GM12892 (cell line): ENCODE measurements around the gene EVI5L.

Source experiments
- POLR2A ChIP-seq: IDR thresholded peaks from 2 replicates; pipeline ENCODE4 v1.6.1; 2011; ENCODE audit warnings: low read depth, low read length, control low read depth
- POLR2AphosphoS5 ChIP-seq: IDR thresholded peaks from 2 replicates; pipeline ENCODE4 v1.6.1; 2011; ENCODE audit warnings: low read depth, low read length, control low read depth
- TAF1 ChIP-seq: IDR thresholded peaks from 2 replicates; pipeline ENCODE4 v1.6.1; 2011; ENCODE audit warnings: low read depth, mild to moderate bottlenecking, control low read depth, low read length, borderline replicate concordance

GRCh38 chr19:7863157-7863970 lies 33.3 kb downstream of the EVI5L start:
- TF ChIP-seq POLR2A (no peak), POLR2AphosphoS5 (no peak), TAF1 (no peak)
